Ectodermal cell (in vitro differentiated cells): ENCODE data around the gene PUDP.
"Not testable (repeated sequence)": the region's sequence is repeated elsewhere in the genome, so short reads cannot be mapped to it uniquely, and the experiment has no call there.

Experiments used
- H3K27ac ChIP-seq: 2 replicates; pipeline ENCODE4 v1.7.0; 2013; ENCODE audit warnings: mild to moderate bottlenecking, low read depth, low read length; ENCODE audit not compliant: insufficient read depth, poor library complexity, severe bottlenecking
- H3K27me3 ChIP-seq: 2 replicates; pipeline ENCODE4 v1.7.0; 2013; ENCODE audit warnings: mild to moderate bottlenecking, low read length; ENCODE audit not compliant: insufficient read depth, control insufficient read depth, poor library complexity, severe bottlenecking
- H3K36me3 ChIP-seq: one replicate; pipeline ENCODE4 v1.7.0; 2013; ENCODE audit warnings: low read length; ENCODE audit not compliant: control insufficient read depth, insufficient read depth
- H3K4me1 ChIP-seq: one replicate; pipeline ENCODE4 v1.7.0; 2013; ENCODE audit warnings: low read length; ENCODE audit not compliant: control insufficient read depth, insufficient read depth
- H3K4me3 ChIP-seq: 2 replicates; pipeline ENCODE4 v1.7.0; 2013; ENCODE audit warnings: low read depth, low read length, control low read depth; ENCODE audit not compliant: insufficient read depth
- H3K9me3 ChIP-seq: 2 replicates; pipeline ENCODE4 v1.7.0; 2013; ENCODE audit warnings: mild to moderate bottlenecking, low read length, moderate library complexity; ENCODE audit not compliant: control insufficient read depth
- WGBS, 2 experiments: methylation state at CpG; one replicate each; pipeline ENCODE4 v1.1.7; 2013; ENCODE audit warnings: missing lambda C conversion rate in 2 of 2; 5-methylcytosine and 5-hydroxymethylcytosine counted together

The PUDP gene

DNA sequence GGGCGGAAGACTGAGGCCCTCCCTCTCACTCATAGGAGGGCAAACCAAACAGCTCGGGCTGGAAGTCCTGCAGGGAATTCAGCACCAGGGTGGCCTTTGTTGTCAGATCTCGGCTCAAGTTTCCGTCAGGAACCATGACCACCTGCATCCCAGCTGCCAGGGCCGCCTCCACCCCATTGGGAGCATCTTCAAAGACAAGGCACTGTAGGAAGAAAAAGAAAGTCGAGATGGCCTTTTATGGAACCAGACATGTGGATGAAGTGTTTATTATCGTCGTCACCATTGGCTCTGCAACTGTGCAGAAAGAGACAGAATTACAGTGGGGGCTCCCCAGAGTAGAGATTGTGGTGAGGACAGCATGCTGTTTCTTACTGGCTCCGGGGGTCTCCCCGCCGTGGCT is 97.7 kb downstream of the PUDP start:
- Histone ChIP-seq H3K27me3 (no peaks in the 10 kb centered on the region), H3K4me3 (no peak overlapping the region), H3K4me1 (no peaks in the 10 kb centered on the region), H3K27ac (no peak overlapping the region), H3K9me3 (no peaks in the 10 kb centered on the region), H3K36me3 (no peaks in the 10 kb centered on the region)
- WGBS, 2 experiments = 11 to 27% methylated on average over 10 to 11 of the region's 11 CpGs

DNA sequence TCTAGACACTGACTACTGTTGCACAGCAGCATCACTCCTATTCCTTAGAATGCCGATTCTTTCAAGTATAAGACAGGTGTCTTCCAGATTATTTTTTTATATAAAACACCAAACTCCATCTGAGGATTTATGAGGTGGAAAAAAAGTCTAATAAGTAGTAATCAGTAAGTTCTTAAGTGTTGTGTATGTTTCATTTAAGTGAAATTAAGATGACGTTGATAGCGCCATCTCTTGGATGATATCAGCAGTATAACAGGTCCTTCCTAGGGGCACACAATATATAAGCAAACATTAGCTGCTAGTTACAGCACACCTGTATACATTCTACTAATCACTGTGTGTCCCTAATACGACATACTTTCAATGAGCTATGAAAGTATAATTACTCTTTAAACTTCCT is 100.0 kb downstream of the PUDP start:
- Histone ChIP-seq H3K27ac (no peak overlapping the region), H3K4me1 (no peaks in the 10 kb centered on the region), H3K36me3 (no peaks in the 10 kb centered on the region), H3K27me3 (no peaks in the 10 kb centered on the region), H3K9me3 (no peaks in the 10 kb centered on the region), H3K4me3 (no peak overlapping the region)
- 84 to 93% methylated on average over 2 of the region's 4 CpGs for WGBS, 2 experiments

DNA sequence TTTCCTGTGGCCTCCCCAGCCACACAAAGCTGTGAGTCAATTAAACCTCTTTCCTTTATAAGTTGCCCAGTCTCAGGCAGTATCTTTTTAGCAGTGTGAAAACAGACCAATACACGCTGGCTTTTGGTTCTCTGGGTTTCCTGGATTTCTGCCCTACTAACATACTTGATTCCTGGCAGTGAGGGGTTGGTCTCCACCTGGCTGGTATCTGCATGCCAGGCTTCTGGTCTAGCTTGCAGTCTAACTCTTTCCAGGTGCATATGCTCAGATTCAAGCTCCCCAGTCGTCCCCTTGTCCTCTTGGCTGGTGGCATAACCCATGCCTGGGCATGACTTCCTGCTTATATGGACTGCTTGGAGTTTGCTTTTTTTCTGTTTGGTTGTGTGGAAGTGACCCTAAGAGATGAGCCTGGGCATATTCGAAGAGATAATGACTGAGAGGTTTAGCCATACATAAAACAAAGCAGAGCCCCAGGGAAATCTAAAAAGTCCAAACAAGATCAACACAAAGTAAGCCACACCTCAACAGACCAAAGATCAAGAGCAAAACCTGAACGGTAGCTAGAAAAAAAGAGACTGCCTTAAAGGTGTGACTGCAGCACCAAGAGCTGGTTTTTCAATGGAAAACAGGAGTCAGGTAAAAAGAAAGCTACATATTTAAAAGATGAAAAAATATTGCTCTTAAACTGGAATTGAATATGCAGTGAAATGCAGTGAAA is 102.6 kb downstream of the PUDP start:
- Histone ChIP-seq H3K9me3 (no peaks in the 10 kb centered on the region), H3K4me3 (no peak overlapping the region), H3K27ac (no peak overlapping the region), H3K27me3 (no peaks in the 10 kb centered on the region), H3K4me1 (no peaks in the 10 kb centered on the region), H3K36me3 (no peaks in the 10 kb centered on the region)
- WGBS, 2 experiments = 88 to 95% methylated on average over 3 to 4 of the region's 4 CpGs

DNA sequence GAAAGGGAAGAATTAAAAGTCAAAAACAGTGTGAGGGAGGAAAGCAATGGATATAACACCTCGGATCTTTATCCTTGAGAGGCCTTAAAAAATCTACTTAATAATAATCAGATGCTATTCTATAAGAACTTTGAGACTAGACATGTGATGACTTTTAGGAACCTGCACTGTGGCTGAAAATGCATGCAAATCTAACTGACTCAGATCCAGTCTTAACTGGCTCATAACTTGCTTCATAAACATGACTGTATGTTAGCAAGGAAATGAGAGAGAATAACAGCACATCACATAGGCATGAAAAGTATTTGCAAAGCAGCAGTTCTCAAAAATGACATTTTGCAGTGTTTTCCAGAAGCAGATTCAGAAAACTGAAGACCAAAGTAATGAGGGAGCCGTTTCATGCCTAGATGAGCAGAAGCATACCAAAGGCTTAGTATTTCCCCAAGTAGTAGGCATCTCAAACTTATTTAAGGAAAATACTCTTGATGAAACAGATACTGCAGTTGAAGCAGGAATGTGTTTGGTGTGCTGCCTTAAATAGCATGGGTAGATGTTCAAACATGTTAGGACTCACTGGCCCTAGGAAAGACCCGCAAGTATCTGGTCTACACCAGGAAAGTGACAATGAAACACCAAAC is 104.0 kb downstream of the PUDP start:
- WGBS, 2 experiments = 89 to 100% methylated on average over 1 of the region's 3 CpGs
- not testable (repeated sequence) for H3K27ac ChIP-seq

DNA sequence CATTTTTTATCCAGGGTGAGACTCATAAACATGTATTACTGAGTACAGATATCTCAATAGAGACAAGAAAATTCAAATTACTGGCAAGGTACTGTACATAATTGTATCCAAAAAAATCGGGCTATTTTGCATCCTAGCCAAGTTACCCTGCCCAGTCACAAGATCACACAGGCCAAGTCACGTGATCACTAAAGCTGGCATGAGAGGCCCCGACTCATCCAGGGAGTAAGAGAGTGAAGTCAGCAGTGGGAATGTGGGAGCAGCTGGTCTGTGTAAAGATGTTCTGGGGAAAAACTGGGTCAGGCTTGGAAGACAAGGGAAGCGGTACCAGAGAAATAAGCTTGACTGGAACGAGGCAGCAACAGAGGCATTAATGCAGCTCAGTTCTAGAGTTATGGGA is 119.7 kb downstream of the PUDP start:
- Histone ChIP-seq H3K36me3 (no peaks in the 10 kb centered on the region), H3K9me3 (no peaks in the 10 kb centered on the region), H3K4me3 (no peak overlapping the region), H3K27me3 (no peaks in the 10 kb centered on the region), H3K4me1 (no peaks in the 10 kb centered on the region), H3K27ac (no peak overlapping the region)
- WGBS, 2 experiments = 93 to 94% methylated on average over 5 of the region's 5 CpGs

More for the DNA sequence above, 104.0 kb downstream of the PUDP start:
- not testable (repeated sequence) for H3K9me3 ChIP-seq, H3K27me3 ChIP-seq, H3K4me3 ChIP-seq, H3K4me1 ChIP-seq, H3K36me3 ChIP-seq

DNA sequence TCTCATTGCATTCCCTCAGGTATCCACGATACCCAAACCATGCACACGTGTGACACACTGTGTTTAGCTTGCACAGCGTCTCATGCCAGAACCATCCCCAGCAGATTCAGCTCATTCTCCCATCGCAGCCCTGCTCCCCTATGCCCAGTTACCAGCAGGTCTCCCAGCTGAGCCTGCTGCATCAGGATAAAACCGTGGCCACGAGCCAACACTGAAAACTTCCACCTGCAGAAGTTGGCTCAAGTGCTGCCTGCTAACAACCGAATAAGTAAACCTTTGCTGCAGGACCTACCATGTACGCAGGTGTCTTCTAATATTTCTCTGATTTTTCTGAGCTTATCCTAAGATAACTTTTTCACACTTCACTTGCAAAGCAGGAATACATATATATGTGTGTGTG is 120.9 kb downstream of the PUDP start:
- no peaks in the 10 kb centered on the region for H3K9me3 ChIP-seq
- H3K27ac ChIP-seq = no peak overlapping the region
- H3K27me3 ChIP-seq = no peaks in the 10 kb centered on the region
- H3K4me3 ChIP-seq = no peak overlapping the region
- no peaks in the 10 kb centered on the region for H3K36me3 ChIP-seq
- 94 to 96% methylated on average over 8 of the region's 8 CpGs for WGBS, 2 experiments
- no peaks in the 10 kb centered on the region for H3K4me1 ChIP-seq

DNA sequence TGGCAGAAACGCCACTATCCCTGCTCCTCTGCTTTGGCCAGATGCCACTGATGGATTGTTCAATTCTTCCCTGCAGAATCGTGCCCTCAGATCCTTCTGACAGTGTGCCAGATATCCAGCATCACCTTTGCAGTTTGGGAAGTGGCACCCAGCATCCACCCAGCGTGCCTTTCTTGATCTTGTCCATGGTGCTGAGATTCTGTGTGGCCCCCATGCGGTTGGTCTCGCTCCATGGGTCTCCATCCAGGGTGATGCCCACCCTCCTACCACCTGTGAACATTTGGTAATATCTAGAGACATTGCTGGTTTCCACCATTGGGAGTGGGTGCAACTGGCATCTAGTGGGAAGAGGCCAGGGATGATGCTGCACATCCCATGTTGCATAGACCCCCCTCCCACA is 121.6 kb downstream of the PUDP start:
- not testable (repeated sequence) for H3K9me3 ChIP-seq, H3K4me1 ChIP-seq, H3K4me3 ChIP-seq, H3K36me3 ChIP-seq, H3K27me3 ChIP-seq, H3K27ac ChIP-seq
- WGBS, 2 experiments = 90 to 96% methylated on average over 4 to 5 of the region's 5 CpGs

DNA sequence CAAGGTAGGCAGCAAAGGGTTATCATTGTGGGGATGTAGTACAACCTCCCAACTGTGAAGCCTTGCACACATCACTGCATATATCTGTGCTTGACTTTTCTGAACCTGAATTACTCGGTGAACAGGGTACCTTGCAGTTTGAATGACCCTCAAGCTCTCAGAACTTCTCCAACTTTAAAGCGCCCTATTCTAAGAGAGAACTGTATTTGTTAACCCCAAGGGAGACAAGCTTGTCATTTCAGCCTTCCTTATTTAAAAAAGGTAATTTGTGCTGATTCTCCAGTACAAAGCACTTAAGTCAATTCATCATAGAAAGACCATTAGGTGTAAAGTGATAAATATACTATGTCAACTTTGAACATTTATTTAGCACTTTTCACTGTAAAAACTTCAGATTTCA is 122.5 kb downstream of the PUDP start:
- Histone ChIP-seq H3K4me1 (no peaks in the 10 kb centered on the region), H3K27ac (no peak overlapping the region), H3K4me3 (no peak overlapping the region), H3K36me3 (no peaks in the 10 kb centered on the region), H3K27me3 (no peaks in the 10 kb centered on the region), H3K9me3 (no peaks in the 10 kb centered on the region)
- 94 to 100% methylated on average over 1 to 2 of the region's 2 CpGs for WGBS, 2 experiments

DNA sequence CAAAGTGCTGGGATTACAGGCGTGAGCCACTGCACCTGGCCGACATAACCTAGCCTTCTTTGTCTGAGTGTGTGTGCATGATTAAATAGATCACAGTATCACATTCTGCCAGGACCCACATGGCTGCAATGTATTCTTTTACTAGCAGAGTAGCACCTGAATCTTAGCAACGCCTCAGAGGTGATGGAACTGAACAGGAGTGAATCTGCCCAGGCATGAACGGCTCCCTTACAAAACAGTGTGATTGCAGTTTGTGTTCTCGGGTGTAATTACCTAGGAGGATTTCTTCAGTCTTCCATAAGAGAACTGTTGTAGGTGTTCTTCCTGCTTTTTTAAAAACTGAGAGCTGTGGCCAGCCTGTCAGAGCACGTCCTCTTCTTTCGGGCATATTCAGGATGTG is 123.1 kb downstream of the PUDP start:
- Histone ChIP-seq H3K27ac (no peak overlapping the region), H3K36me3 (no peaks in the 10 kb centered on the region), H3K4me1 (no peaks in the 10 kb centered on the region), H3K9me3 (no peaks in the 10 kb centered on the region), H3K4me3 (no peak overlapping the region), H3K27me3 (no peaks in the 10 kb centered on the region)
- WGBS, 2 experiments = 93 to 95% methylated on average over 5 to 7 of the region's 7 CpGs

DNA sequence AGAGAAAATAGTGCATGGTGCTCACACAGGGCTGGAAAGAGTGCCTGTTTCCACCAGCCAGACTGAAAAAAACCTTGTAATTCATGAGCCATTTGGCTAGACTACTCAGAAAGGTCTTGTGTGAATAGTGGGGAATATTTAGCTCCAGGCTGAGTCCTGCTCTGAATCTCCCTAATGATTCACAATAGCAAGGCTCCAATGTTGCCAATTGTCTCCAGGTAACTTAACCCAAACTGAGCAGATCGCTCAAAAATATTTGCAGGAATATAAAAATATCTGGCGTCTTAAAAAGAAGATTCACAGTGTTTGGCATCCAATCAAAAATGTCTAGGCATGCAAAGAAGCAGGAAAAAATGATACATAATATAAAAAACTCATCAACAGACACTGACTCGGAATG is 125.0 kb downstream of the PUDP start:
- not testable (repeated sequence) for H3K4me1 ChIP-seq, H3K27ac ChIP-seq, H3K36me3 ChIP-seq, H3K9me3 ChIP-seq, H3K27me3 ChIP-seq, H3K4me3 ChIP-seq
- 94 to 100% methylated on average over 1 to 3 of the region's 3 CpGs for WGBS, 2 experiments
